H9 (cell line): Measurements from ENCODE around the gene ARMC2. TPM values are rescaled to one million over a fixed set of nuclear protein-coding genes. Genes with fewer than 3 reads are reported as not detected.

Experiments used
- DNase-seq: peaks from one replicate; pipeline ENCODE4 v3.0.0-alpha.2; 2017
- H2AFZ ChIP-seq: one replicate; pipeline ENCODE4 v1.6.1; 2013; ENCODE audit warnings: mild to moderate bottlenecking, low read length, control low read depth, moderate library complexity
- H2AK5ac ChIP-seq: 2 replicates; pipeline ENCODE4 v1.6.1; 2013; ENCODE audit warnings: low read length, control low read depth, mixed read lengths; ENCODE audit not compliant: insufficient read length
- H2BK120ac ChIP-seq: one replicate; pipeline ENCODE4 v1.6.1; 2013; ENCODE audit warnings: low read depth, mild to moderate bottlenecking, low read length, control low read depth, inconsistent platforms; ENCODE audit not compliant: poor library complexity, severe bottlenecking
- H2BK12ac ChIP-seq: 2 replicates; pipeline ENCODE4 v1.6.1; 2013; ENCODE audit warnings: low read length, control low read depth, mixed read lengths, low read depth; ENCODE audit not compliant: insufficient read length
- H2BK15ac ChIP-seq: 2 replicates; pipeline ENCODE4 v1.6.1; 2013; ENCODE audit warnings: low read depth, low read length, control low read depth
- H2BK20ac ChIP-seq: one replicate; pipeline ENCODE4 v1.6.1; 2013; ENCODE audit warnings: low read depth, mild to moderate bottlenecking, low read length, control low read depth, inconsistent platforms; ENCODE audit not compliant: poor library complexity, severe bottlenecking
- H2BK5ac ChIP-seq: 2 replicates; pipeline ENCODE4 v1.6.1; 2013; ENCODE audit warnings: low read length, control low read depth, mixed read lengths; ENCODE audit not compliant: insufficient read length
- H3K14ac ChIP-seq: 2 replicates; pipeline ENCODE4 v1.6.1; 2013; ENCODE audit warnings: low read length, control low read depth; ENCODE audit not compliant: insufficient read depth
- H3K18ac ChIP-seq: 2 replicates; pipeline ENCODE4 v1.6.1; 2013; ENCODE audit warnings: low read depth, mild to moderate bottlenecking, mixed read lengths, low read length, control low read depth; ENCODE audit not compliant: insufficient read length
- H3K23ac ChIP-seq: 2 replicates; pipeline ENCODE4 v1.6.1; 2013; ENCODE audit warnings: low read length, control low read depth, mixed read lengths, low read depth; ENCODE audit not compliant: insufficient read length
- H3K23me2 ChIP-seq: 2 replicates; pipeline ENCODE4 v1.6.1; 2013; ENCODE audit warnings: low read depth, mild to moderate bottlenecking, mixed read lengths, low read length, control low read depth; ENCODE audit not compliant: insufficient read length, poor library complexity, severe bottlenecking
- H3K27ac ChIP-seq: 2 replicates; pipeline ENCODE4 v1.5.1; 2013; ENCODE audit warnings: low read length, control low read depth, mixed read lengths, low read depth; ENCODE audit not compliant: insufficient read length
- H3K27me3 ChIP-seq: 2 replicates; pipeline ENCODE4 v1.6.1; 2013; ENCODE audit warnings: low read length, control low read depth, inconsistent platforms; ENCODE audit not compliant: insufficient read depth
- H3K4ac ChIP-seq: 2 replicates; pipeline ENCODE4 v1.6.1; 2013; ENCODE audit warnings: low read depth, mild to moderate bottlenecking, control low read depth, inconsistent platforms, low read length, moderate library complexity
- H3K4me1 ChIP-seq: 2 replicates; pipeline ENCODE4 v1.6.1; 2013; ENCODE audit warnings: low read length, control low read depth, inconsistent platforms; ENCODE audit not compliant: insufficient read depth
- H3K4me2 ChIP-seq: 2 replicates; pipeline ENCODE4 v1.6.1; 2013; ENCODE audit warnings: low read length, control low read depth, mixed read lengths; ENCODE audit not compliant: insufficient read length, insufficient read depth
- H3K56ac ChIP-seq: 2 replicates; pipeline ENCODE4 v1.6.1; 2013; ENCODE audit warnings: low read depth, mild to moderate bottlenecking, mixed read lengths, low read length, control low read depth; ENCODE audit not compliant: insufficient read length
- H3K79me1 ChIP-seq: 2 replicates; pipeline ENCODE4 v1.6.1; 2013; ENCODE audit warnings: low read depth, mild to moderate bottlenecking, moderate library complexity, low read length, control low read depth, inconsistent platforms; ENCODE audit not compliant: insufficient read depth, poor library complexity, severe bottlenecking
- H3K79me2 ChIP-seq: 2 replicates; pipeline ENCODE4 v1.6.1; 2013; ENCODE audit warnings: low read length, control low read depth, inconsistent platforms; ENCODE audit not compliant: insufficient read depth
- H3K9ac ChIP-seq: 2 replicates; pipeline ENCODE4 v1.6.1; 2013; ENCODE audit warnings: low read length, control low read depth, mixed read lengths; ENCODE audit not compliant: insufficient read length; ENCODE audit errors: extremely low read depth
- H3K9me3 ChIP-seq: one replicate; pipeline ENCODE4 v1.6.1; 2013; ENCODE audit warnings: low read depth, low read length, inconsistent platforms; ENCODE audit not compliant: control insufficient read depth
- H3T11ph ChIP-seq: one replicate; pipeline ENCODE4 v1.6.1; 2013; ENCODE audit warnings: mild to moderate bottlenecking, low read length, control low read depth, inconsistent platforms
- H4K20me1 ChIP-seq: one replicate; pipeline ENCODE4 v1.6.1; 2013; ENCODE audit not compliant: control insufficient read depth, insufficient read length, insufficient read depth
- H4K5ac ChIP-seq: 2 replicates; pipeline ENCODE4 v1.6.1; 2013; ENCODE audit warnings: low read depth, mild to moderate bottlenecking, mixed read lengths, low read length, control low read depth; ENCODE audit not compliant: insufficient read length
- H4K8ac ChIP-seq: replicated peaks from 2 replicates; pipeline ENCODE4 v1.6.1; 2013; ENCODE audit warnings: low read length, control low read depth, mixed read lengths, low read depth; ENCODE audit not compliant: insufficient read length
- H4K91ac ChIP-seq: 2 replicates; pipeline ENCODE4 v1.6.1; 2013; ENCODE audit warnings: low read depth, mild to moderate bottlenecking, moderate library complexity, mixed read lengths, low read length, control low read depth; ENCODE audit not compliant: insufficient read length
- H3K27ac Mint-ChIP-seq, 3 experiments: 2 replicates in 2 of 3; 3 replicates in 1 of 3; pipeline ENCODE4 v1.8.0; 2020 to 2021; ENCODE audit warnings: mixed read lengths in 3 of 3, mild to moderate bottlenecking in 1 of 3, moderate library complexity in 1 of 3
- H3K27me3 Mint-ChIP-seq: 2 replicates; pipeline ENCODE4 v1.8.0; 2021; ENCODE audit warnings: low read depth, mild to moderate bottlenecking, moderate library complexity, mixed read lengths
- H3K36me3 Mint-ChIP-seq, 3 experiments: 2 replicates in 2 of 3; 3 replicates in 1 of 3; pipeline ENCODE4 v1.8.0; 2020 to 2021; ENCODE audit warnings: low read depth in 3 of 3, mixed read lengths in 3 of 3; ENCODE audit not compliant: insufficient read depth in 1 of 3
- H3K4me1 Mint-ChIP-seq, 2 experiments: 2 replicates each; pipeline ENCODE4 v1.8.0; 2020; ENCODE audit warnings: mixed read lengths in 2 of 2
- H3K4me3 Mint-ChIP-seq, 2 experiments: 2 replicates in 1 of 2; 3 replicates in 1 of 2; pipeline ENCODE4 v1.8.0; 2020 to 2021; ENCODE audit warnings: mild to moderate bottlenecking in 2 of 2, mixed read lengths in 2 of 2, moderate library complexity in 1 of 2
- H3K9me3 Mint-ChIP-seq, 2 experiments: 2 replicates in 1 of 2; 3 replicates in 1 of 2; pipeline ENCODE4 v1.8.0; 2020; ENCODE audit warnings: mild to moderate bottlenecking in 2 of 2, mixed read lengths in 2 of 2, moderate library complexity in 1 of 2
- CTCF ChIP-seq: fragments of 200-600 bp; sonication (generic); conservative IDR thresholded peaks from 3 replicates; pipeline ENCODE4 v1.8.0; 2021; ENCODE audit warnings: antibody characterized with exemption, mild to moderate bottlenecking
- WGBS: extraction: QIAGEN DNeasy Blood & Tissue Kit; methylation state at CpG from one replicate; pipeline ENCODE4 v1.1.7; 2013; ENCODE audit warnings: missing lambda C conversion rate, low lambda C conversion rate, mixed read lengths; ENCODE audit not compliant: insufficient read length; ENCODE audit errors: extremely low coverage; 5-methylcytosine and 5-hydroxymethylcytosine counted together
- total RNA-seq: library from RNA; stranded (reverse); gene quantifications from 2 replicates; pipeline ENCODE4 v1.2.1, GENCODE V29; 2021

The ARMC2 gene
- total RNA-seq, 1 experiment from 2014 or later, result 2.8 TPM

- Histone ChIP-seq H3K79me1 (no peaks in the 10 kb centered on the region), H3K79me2 (no peaks in the 10 kb centered on the region), H3K9me3 (no peaks in the 10 kb centered on the region), H2BK120ac (no peak overlapping the region), H3K56ac (no peak overlapping the region), H3K4ac (no peak overlapping the region), H4K20me1 (no peaks in the 10 kb centered on the region), H4K8ac (no peak overlapping the region), H3K4me2 (no peak overlapping the region), H2BK5ac (no peak overlapping the region), H4K91ac (no peak overlapping the region), H2AK5ac (no peak overlapping the region), H3K23ac (no peak overlapping the region), H3K18ac (no peak overlapping the region), H2BK15ac (no peak overlapping the region), H3K27me3 (no peaks in the 10 kb centered on the region), H2AFZ (no peak overlapping the region), H3T11ph (no peak overlapping the region), H2BK12ac (no peak overlapping the region), H3K4me1 (peaks cover 5% of the 10 kb centered on the region), H3K27ac (no peak overlapping the region), H3K9ac (no peak overlapping the region), H2BK20ac (no peak overlapping the region), H3K23me2 (no peaks in the 10 kb centered on the region), H4K5ac (no peak overlapping the region), H3K14ac (no peak overlapping the region)
- no peak for TF ChIP-seq CTCF
- H3K27me3 Mint-ChIP-seq, result peaks cover 14% of the 10 kb centered on the region
- WGBS, result no CpG with 5 or more reads among the region's 4 CpGs
- no peaks in the 10 kb centered on the region for H3K9me3 Mint-ChIP-seq
- no peaks in the 10 kb centered on the region for H3K36me3 Mint-ChIP-seq
- DNase-seq, result no peak
- H3K4me3 Mint-ChIP-seq, result no peak overlapping the region
- no peak overlapping the region for H3K27ac Mint-ChIP-seq
- peaks cover 22 to 23% of the 10 kb centered on the region in 2 experiments for H3K4me1 Mint-ChIP-seq
Measured at GRCh38 chr6:108840919-108841318, 7.3 kb upstream of the ARMC2 start.
